MG63 (cell line): ENCODE measurements around the gene GPR171. TPM values are rescaled to one million over a fixed set of nuclear protein-coding genes. Genes with fewer than 3 reads are reported as not detected.
"Not testable (repeated sequence)": the region's sequence is repeated elsewhere in the genome, so short reads cannot be mapped to it uniquely, and the experiment has no call there.

Experiments
- DNase-seq: peaks from one replicate; pipeline ENCODE4 v3.0.0-alpha.2; 2020
- H3K27me3 ChIP-seq: fragments of 250-450 bp; sonication (Bioruptor Pico); 2 replicates; pipeline ENCODE4 v1.5.1; 2020; ENCODE audit warnings: mild to moderate bottlenecking, moderate library complexity
- H3K36me3 ChIP-seq: fragments of 250-450 bp; sonication (Bioruptor Pico); 2 replicates; pipeline ENCODE4 v1.5.1; 2020; ENCODE audit warnings: mild to moderate bottlenecking, moderate library complexity
- H3K4me3 ChIP-seq: fragments of 250-450 bp; sonication (Bioruptor Pico); 2 replicates; pipeline ENCODE4 v1.5.1; 2020; ENCODE audit warnings: mild to moderate bottlenecking, moderate library complexity
- H3K9me3 ChIP-seq: fragments of 250-450 bp; sonication (Bioruptor Pico); 2 replicates; pipeline ENCODE4 v1.5.1; 2020; ENCODE audit warnings: mild to moderate bottlenecking, moderate library complexity
- total RNA-seq: library from RNA; depleted of rRNA; stranded (reverse); fragments of >200 nt; shearing (Covaris generic); gene quantifications from 2 replicates; pipeline ENCODE4 v1.2.3, GENCODE V29; 2014; ENCODE audit warnings: low replicate concordance

Gene GPR171
- total RNA-seq, 1 experiment from 2014 or later, result not detected

GRCh38 chr3:151197981-151198767 lies 4.8 kb downstream of the GPR171 start:
- no peaks in the 10 kb centered on the region for H3K36me3 ChIP-seq
- no peaks in the 10 kb centered on the region for H3K9me3 ChIP-seq
- no peak overlapping the region for H3K4me3 ChIP-seq
- H3K27me3 ChIP-seq, result no peaks in the 10 kb centered on the region
- no peak for DNase-seq

DNA sequence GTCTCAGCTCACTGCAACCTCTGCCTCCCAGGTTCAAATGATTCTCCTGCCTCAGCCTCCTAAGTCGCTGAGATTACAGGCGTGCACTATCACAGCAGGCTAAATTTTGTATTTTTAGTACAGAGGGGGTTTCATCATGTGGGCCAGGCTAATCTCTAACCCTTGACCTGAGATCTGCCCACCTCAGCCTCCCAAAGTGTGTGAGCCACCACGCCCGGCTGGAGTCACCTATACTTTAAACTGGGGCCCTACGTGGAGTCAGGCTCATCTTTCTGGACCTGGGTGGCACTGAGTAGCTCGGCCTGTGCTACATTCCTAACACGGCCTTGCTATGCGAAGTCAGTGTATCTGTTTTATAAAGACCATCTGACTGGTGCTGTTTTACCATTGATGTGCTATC lies 5.8 kb downstream of the GPR171 start:
- no peaks in the 10 kb centered on the region for H3K36me3 ChIP-seq
- H3K4me3 ChIP-seq, result no peak overlapping the region
- no peaks in the 10 kb centered on the region for H3K27me3 ChIP-seq
- DNase-seq, result no peak
- no peaks in the 10 kb centered on the region for H3K9me3 ChIP-seq

DNA sequence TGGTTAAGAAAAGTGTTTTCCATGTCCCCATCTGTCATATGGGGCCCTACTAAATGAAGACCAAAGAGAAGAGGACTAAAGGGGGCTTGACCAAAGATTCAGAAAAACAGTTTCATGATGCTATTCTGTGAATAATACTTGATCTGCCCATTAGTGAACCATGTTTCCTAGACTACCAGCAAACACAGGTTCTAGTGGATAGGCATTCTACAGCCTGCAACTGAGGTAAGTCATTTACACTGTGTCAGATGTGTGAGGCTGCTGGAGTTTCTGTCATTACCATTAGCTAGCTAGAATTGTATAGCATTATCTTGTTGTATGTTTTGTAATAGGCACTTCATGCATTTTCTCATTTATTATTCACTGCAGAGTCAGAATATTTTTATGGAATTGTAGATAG lies 6.6 kb downstream of the GPR171 start:
- Histone ChIP-seq H3K27me3 (no peaks in the 10 kb centered on the region), H3K4me3 (no peak overlapping the region), H3K36me3 (no peaks in the 10 kb centered on the region), H3K9me3 (no peaks in the 10 kb centered on the region)
- no peak for DNase-seq

DNA sequence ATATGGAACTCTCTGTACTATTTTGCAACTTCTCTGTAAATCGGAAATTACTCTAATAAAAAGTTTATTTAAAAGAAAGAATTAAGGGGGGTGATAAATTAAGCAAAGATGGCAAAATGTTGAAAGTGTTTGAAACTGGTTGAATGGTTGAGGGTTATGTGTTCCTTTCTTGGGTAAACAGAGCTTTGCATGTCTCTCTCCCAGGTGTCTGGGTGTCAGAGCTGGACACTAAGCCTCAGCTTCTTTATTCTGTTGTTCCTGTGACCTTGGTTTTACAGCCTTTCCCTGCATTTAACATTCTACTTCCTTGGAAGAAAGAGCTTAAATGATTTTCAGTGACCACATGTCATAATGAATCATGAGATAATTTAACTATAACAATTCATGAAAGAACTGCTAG lies 7.2 kb downstream of the GPR171 start:
- H3K27me3 ChIP-seq, result no peaks in the 10 kb centered on the region
- no peak overlapping the region for H3K4me3 ChIP-seq
- no peaks in the 10 kb centered on the region for H3K9me3 ChIP-seq
- no peaks in the 10 kb centered on the region for H3K36me3 ChIP-seq
- no peak for DNase-seq

GRCh38 chr3:151192545-151192944 lies 10.5 kb downstream of the GPR171 start:
- no peaks in the 10 kb centered on the region for H3K9me3 ChIP-seq
- H3K27me3 ChIP-seq, result no peaks in the 10 kb centered on the region
- H3K36me3 ChIP-seq, result no peaks in the 10 kb centered on the region
- no peak for DNase-seq
- H3K4me3 ChIP-seq, result no peak overlapping the region

DNA sequence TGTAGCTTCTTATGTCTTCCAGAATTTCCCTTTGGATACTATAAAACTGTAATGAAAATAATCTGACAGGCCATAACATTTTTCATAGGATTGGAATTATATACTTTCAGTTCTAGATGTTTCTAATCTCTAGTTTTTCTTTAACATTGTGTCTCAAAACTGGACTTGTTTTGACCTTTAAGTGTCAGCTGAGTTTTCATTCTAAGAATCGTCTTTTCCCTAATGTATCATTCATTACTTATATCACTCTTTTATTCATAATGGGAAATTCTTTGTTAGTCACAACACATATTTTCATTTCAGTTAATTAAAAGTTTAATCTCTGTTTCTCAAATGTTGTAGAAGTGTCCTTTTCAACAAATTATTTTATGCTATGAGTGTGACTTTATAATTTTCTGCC lies 11.9 kb downstream of the GPR171 start:
- Histone ChIP-seq H3K4me3 (no peak overlapping the region), H3K27me3 (no peaks in the 10 kb centered on the region), H3K36me3 (no peaks in the 10 kb centered on the region), H3K9me3 (no peaks in the 10 kb centered on the region)
- no peak for DNase-seq

GRCh38 chr3:151183265-151183671 lies 19.7 kb downstream of the GPR171 start:
- Histone ChIP-seq H3K36me3 (no peaks in the 10 kb centered on the region), H3K9me3 (no peaks in the 10 kb centered on the region), H3K27me3 (peaks cover 5% of the 10 kb centered on the region; the same call in 1 of the 2 replicates), H3K4me3 (no peak overlapping the region)
- no peak for DNase-seq

DNA sequence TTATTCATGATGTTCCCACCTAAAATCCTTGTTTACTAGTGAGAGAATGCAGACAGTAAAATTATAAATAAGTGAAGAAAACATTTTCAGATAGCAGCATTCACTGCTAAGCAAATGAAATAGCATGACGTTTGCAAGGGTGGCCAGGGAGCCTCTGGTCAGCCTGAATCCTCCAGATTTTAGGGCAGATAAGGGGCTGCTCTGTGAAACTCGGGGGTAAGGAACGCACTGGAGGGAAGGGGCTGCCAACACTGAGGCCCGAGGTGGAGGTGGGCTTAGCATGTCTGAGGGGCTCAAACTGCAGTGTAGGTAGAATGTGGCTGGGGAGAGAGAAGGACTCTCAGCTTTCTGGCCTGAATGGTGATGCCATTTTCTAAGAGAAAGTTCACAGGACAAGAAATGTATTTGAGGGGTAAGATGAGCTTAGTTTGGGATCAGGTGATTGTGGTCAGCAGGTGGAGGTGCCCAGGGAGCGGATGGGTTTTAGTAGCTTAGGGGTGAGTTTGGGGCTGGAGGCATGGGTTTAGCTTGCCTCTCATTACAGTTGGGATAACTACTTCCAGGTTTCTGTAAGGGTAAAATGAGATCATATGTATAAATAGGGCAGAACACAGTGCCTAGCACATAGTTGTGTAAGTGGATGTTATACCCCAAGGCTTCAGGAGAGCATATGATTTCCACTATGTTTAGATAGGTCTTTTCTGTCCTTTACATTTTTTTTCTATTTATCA lies 20.5 kb downstream of the GPR171 start:
- Histone ChIP-seq H3K27me3 (peaks cover 5% of the 10 kb centered on the region; the same call in 1 of the 2 replicates), H3K36me3 (no peaks in the 10 kb centered on the region), H3K9me3 (no peaks in the 10 kb centered on the region), H3K4me3 (no peak overlapping the region)
- DNase-seq, result no peak

- no peak for DNase-seq
- no peaks in the 10 kb centered on the region for H3K9me3 ChIP-seq
- no peaks in the 10 kb centered on the region for H3K36me3 ChIP-seq
- H3K4me3 ChIP-seq, result no peak overlapping the region
- H3K27me3 ChIP-seq, result peaks cover 5% of the 10 kb centered on the region; the same call in 1 of the 2 replicates
Observed at GRCh38 chr3:151178208-151178845, 24.7 kb downstream of the GPR171 start.

GRCh38 chr3:151175952-151176351 lies 27.1 kb downstream of the GPR171 start:
- DNase-seq, result no peak
- H3K36me3 ChIP-seq, result no peaks in the 10 kb centered on the region
- no peaks in the 10 kb centered on the region for H3K9me3 ChIP-seq
- peaks cover 2% of the 10 kb centered on the region; the same call in 1 of the 2 replicates for H3K27me3 ChIP-seq
- no peak overlapping the region for H3K4me3 ChIP-seq

GRCh38 chr3:151174351-151174750 lies 28.7 kb downstream of the GPR171 start:
- Histone ChIP-seq H3K36me3 (no peaks in the 10 kb centered on the region), H3K4me3 (no peak overlapping the region), H3K27me3 (no peaks in the 10 kb centered on the region), H3K9me3 (no peaks in the 10 kb centered on the region)
- no peak for DNase-seq

- no peak for DNase-seq
- Histone ChIP-seq H3K9me3 (no peaks in the 10 kb centered on the region), H3K4me3 (no peak overlapping the region), H3K36me3 (no peaks in the 10 kb centered on the region), H3K27me3 (no peaks in the 10 kb centered on the region; the same call in 1 of the 2 replicates)
Observed at GRCh38 chr3:151171145-151171757, 31.8 kb downstream of the GPR171 start.

DNA sequence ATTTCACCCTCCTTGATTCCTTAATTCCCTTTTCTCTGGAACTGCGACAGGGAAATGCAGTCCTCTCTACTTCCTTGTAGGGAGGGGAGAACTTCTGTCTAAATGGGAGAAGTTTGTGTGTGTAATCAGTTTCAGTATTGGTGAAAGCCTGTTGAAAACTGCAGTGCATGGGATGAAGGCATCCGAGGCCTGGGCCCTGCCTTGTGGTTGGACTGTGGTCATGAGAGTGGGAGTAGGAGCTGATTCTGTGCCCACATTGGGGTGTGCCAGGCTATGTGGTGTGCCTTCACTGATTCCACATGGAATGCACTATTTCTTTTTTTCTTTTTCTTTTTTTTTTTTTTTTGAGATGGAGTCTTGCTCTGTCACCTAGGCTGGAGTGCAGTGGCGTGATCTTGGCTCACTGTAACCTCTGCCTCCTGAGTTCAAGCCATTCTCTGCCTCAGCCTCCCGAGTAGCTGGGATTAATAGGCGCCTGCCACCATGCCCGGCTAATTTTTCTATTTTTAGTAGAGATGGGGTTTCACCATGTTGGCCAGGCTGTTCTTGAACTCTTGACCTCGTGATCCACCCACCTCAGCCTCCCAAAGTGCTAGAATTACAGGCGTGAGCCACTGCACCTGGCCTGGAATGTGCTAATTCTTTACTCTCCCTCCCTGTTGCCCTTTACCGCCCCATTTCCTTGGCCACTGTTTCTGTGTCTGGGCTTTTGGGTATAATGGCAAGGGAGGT lies 32.9 kb downstream of the GPR171 start:
- not testable (repeated sequence) for DNase-seq, H3K36me3 ChIP-seq, H3K27me3 ChIP-seq, H3K9me3 ChIP-seq, H3K4me3 ChIP-seq

GRCh38 chr3:151169262-151169947 lies 33.6 kb downstream of the GPR171 start:
- no peak for DNase-seq
- Histone ChIP-seq H3K4me3 (no peak overlapping the region), H3K9me3 (no peaks in the 10 kb centered on the region), H3K27me3 (no peaks in the 10 kb centered on the region; the same call in 1 of the 2 replicates), H3K36me3 (no peaks in the 10 kb centered on the region)

- H3K36me3 ChIP-seq, result no peaks in the 10 kb centered on the region
- no peaks in the 10 kb centered on the region; the same call in 1 of the 2 replicates for H3K27me3 ChIP-seq
- no peak overlapping the region for H3K4me3 ChIP-seq
- peak; percentile 60 for DNase-seq
- no peaks in the 10 kb centered on the region for H3K9me3 ChIP-seq
Observed at GRCh38 chr3:151168269-151169094, 34.5 kb downstream of the GPR171 start.
